GM21825 (cell line): Measurements from ENCODE around the gene ITK.
"Not testable (repeated sequence)": the region's sequence is repeated elsewhere in the genome, so short reads cannot be mapped to it uniquely, and the experiment has no call there.

Source experiments
- ATAC-seq: cut with Tn5 transposase; IDR thresholded peaks from one replicate; pipeline ENCODE4 v1.9.1; 2021; ENCODE audit warnings: mild to moderate bottlenecking, moderate library complexity; ENCODE audit not compliant: unreplicated experiment

The ITK gene

DNA sequence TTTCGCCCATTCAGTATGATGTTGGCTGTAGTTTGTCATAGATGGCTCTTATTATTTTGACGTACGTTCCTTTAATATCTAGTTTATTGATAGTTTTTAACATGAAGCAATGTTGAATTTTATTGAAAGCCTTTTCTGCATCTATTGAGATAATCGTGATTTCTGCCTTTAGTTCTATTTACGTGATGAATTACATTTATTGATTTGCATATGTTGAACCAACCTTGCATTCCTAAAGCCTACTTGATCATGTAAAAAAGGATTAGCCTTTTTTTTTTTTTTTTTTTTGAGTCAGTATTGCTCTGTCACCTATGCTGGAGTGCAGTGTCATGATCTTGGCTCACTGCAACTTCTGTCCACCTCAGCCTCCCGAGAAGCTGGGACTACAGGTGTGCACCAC, 25.1 kb downstream of the ITK start:
- ATAC-seq: no peak

DNA sequence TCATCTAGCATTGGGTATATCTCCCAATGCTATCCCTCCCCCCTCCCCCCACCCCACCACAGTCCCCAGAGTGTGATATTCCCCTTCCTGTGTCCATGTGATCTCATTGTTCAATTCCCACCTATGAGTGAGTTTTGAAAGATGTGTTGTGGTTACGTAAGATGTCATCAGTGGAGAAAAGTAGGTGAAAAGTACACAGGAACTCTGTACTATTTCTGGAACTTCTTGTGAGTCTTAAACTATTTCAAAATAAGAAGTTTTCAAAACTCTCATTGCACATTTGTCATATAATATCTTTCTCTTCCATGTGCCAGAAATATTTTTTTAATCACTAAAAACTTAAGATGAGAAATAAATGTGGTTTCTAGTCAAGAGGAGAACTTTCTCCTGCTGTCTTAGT, 30.0 kb downstream of the ITK start:
- not testable (repeated sequence) for ATAC-seq

DNA sequence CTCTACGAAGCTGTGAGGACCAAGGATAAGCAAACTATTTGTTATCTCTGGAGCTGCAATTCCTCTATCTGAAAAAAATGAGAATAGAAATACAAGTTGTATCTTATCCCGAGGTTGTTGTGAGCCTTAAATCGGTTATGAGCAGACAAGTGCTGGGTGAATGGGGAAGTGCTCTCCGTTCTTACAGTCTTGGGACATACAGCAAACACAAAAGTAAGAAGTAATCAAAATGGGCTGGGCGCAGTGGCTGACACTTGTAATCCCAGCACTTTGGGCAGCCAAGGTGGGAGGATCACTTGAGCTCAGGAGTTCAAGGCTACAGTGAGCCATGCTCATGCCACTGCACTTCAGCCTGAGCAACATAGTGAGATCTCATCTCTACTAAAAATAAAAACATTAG, 31.7 kb downstream of the ITK start:
- ATAC-seq: no peak

DNA sequence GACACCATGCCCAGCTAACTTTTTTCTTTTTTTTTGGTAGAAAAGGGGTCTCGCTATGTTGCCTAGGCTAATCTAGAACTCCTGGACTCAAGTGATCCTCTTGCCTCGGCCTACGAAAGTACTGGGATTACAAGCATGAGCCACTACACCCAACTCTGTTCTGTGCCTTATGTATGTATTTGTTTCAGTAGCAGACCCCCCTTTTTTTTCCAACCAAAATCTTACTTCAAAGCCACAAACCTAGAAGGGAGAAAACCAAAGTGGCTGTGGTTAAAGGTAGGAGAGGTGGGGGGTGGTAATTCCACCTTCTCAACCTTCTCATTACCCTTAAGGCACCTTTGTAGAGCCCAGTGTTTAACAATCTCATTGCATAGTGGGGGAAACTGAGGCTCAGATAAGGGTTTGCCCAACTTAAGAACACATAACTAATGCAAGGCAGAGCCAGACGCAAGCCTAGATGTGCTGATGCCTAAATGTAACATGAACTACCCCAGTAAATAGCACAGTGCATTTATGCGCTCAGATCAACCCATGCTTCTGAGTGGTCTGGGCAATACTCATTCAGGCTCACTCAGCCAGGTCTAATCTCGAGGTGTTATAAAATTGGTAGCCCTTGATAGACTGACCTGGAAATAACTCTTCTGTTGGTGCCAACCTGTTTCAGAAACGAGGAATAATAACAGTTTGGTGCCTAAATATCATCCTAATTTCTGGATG, 33.0 kb downstream of the ITK start:
- no peak for ATAC-seq

DNA sequence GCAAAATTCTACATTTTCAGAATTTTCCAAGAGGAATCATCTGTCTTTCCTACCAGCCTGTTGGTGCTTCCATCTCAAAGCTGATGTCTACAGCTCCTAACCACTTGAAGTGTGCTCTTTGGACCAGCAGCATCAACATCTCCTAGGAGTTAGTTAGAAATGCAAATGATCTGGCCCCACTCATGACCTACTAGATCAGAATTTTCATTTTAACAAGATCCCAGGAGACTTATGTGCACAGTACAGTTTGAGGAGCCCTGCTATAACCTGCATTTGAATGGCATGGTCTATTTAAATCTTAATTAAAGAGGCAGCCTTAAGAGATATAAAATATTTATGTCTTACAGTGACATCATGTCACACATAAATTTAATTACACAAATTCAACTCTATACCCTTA, 33.8 kb downstream of the ITK start:
- ATAC-seq: no peak

DNA sequence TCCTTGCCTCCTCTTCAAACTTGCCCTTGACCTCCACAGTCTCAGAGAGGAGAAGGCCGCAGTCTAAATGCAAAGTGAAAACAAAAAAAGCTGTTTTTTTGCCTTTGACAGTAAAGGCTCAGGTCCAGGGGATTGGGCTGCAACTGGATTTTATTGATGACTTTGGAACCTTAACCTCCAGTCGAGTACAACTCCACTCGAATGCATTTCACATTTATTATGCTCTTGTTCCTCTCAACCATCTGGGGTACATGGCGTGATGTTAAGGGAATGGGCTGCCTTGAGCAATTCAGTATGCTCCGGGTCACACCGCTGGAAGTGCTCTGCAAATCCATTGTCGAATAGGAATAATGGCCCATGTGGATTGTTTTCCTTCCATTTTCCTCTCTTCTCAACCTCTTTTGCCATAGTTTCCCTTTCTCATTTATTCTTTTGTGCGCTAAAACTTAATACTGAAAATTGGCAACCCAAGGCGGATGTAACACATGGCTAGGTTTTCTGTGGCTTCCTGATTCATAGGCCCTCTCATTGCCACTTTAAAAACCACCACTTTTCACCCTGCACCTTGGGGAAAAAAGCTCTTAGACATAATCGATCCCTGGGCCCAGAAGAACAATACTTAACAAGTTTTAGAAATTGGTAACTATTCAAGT, 34.3 kb downstream of the ITK start:
- ATAC-seq: peak; percentile 42

DNA sequence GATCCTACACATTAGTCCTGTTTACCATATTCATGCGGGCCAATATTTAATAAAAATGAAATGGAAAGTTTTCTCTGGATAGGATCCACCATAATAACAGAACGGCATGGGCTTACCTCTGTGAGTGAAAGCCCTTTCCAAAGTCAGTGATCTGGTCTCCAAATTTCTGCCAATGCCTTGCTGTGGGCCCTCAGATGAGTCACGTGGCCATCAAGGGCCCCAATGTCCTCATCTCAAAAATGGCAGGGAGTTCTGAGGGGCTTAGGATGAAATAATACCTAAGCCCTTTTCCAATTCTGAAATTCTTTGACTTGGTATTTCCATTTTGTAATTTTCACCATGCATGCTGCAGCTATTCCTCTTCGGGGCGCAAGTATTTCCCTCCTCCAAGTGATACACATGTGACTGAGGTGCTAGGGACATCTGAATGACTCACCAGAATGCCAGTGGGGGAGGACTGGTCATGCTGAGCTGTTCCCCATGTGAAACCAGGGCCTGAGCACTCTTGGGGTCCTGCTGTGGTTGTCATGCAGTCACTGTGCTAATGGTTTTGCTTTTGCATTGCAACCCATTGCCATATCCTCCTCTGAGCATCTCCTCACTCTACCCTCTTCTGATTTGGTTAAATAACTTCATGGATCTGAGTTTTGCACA, 35.0 kb downstream of the ITK start:
- ATAC-seq: no peak

DNA sequence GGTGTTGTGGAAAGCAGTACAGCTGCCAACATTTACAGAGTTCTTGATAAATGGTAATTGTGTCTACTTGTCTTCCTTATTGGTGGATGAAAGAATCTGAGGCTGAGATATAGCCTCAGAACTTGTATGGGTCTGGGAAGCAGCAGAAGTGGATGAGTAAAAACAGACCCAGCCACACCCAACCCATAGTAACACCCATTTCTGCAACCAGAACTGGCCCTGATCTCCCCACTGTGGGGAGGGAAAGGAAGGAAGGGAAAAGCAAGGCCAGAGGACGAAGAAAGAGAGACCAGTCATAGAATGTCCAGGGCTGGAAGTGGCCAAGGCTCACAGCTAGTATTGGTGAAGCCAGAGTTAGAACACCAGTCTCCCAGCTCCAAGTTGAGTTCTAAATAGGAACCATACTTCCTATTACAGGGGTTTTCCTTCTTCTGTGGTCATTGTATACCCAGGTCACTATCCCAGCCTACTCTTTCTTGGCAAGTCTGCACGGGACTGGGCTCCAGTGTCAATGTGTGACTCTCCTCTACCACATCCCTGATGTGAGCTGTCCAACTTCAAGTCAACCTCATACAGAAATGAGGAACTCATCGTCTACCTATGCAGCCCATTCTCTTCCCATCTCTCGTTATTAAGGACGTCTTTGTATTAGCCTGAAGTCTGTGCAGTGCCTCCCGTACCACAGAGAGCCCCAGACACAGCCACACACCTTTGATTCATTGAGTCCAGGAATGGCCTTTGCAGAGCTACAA, 35.9 kb downstream of the ITK start:
- no peak for ATAC-seq

DNA sequence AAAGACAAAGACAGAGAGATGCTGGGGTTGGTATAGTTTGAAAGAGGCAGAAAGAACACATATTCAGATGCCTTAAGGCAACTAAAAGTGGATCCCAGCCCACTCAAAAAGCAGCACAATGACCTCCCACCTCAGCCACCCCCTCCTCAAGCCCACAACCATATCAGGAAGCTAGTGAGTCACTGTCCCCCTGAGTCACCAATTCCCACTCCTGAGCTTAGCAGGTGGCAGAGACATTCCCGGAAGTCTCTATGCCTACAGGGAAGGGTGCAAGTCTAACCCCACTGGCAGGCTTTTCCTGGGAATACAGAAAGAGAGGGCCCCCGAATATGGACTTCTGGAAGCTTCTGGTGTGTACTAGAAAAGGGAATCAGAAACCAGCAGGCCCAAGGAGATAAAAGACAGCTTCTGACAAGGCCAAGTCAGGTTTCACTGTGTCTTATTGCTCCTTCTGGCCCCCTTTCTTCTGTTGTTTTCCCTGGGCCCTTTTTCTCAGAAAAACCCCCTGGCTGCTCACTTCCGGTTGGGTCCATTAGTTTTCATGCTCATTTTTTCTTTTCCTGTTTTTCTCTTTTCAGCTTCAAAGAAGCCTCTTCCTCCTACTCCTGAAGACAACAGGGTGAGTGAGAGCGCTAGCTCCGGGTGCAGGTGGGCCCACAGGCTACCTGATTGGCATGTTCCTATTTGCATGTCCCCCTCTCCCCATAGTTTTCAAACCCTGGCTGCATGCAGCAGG, 36.8 kb downstream of the ITK start:
- ATAC-seq: no peak

DNA sequence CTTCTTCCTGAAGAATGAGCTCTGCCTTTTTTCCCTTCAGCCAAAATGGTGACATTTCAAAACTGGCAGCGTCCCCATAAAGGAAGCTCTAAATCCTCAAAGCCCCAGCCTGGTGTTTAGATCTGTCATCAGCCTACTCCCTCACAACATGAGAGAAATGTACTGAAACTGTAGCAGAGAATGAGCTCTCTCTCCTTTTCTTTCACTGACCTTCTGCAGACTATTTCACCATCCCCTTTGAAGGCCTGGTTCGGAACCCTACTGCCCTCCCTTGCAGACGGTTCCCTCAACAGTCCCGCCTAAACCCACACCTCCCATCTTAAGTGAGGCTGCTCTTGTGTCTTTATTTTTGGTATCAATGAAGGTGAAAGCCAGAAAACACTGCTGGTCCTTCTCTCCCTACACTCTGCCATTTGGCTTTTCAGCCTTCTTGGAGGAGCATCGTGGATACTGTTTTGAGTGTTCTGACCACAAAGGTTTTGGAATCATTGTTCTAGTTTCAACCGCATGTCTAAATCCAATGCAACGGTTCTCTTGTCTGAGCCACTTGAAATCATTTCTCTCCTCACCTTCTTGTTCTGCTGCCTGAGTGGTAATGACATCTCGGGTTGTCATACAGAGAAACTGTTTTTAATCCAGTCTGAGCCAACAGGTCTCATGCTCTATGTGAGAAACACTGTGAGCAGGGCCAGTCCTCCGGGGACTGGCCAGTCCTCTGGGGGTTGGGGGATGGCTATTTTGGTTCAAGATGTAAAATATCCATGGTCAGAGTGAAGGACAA, 39.0 kb downstream of the ITK start:
- peak; percentile 39 for ATAC-seq

DNA sequence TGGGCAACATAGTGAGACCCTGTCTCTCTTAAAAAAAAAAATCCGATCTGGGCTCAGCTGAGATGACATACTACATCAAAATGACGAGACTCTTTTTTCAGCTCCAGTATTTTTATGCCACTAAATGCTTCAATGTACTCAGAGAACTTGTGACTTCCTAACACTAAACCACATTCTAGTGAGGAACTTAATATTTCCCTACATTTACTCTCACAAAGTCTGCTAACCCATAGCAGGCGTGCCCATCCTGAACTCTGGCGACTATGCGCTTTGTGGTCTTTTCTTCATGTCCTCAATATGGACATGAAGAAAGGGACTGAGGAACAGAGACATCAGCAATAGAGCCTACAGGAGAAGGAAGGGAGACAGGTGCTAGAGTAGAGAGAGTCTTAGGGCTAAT, 41.3 kb downstream of the ITK start:
- ATAC-seq: no peak

DNA sequence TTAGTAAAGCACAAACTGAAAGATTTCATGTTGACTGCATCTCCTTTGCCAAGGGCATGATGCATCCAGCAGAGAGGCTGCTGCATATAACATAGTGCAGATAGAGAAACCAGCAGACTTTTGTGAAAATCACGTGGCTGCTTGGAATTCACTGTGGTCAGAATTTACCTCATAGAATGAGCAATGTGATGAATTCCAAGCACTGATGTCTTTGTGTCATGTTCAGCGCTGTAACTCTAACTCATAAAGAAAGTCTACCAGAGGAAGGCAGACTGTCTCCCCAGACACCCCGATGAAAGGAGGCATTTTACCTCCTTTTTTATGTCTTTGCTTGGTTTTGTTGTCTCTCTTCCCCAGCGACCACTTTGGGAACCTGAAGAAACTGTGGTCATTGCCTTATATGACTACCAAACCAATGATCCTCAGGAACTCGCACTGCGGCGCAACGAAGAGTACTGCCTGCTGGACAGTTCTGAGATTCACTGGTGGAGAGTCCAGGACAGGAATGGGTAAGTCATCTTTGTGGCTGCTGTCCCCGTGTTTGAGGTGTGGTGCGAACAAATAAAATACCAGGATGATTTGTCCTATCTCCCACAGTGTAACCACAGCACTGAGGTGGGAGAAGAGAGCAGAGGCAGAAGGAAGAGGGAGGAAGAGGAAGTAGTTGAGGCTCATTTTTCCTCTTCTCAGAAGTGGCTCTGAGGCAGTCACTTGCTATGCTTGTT, 42.0 kb downstream of the ITK start:
- ATAC-seq: no peak

DNA sequence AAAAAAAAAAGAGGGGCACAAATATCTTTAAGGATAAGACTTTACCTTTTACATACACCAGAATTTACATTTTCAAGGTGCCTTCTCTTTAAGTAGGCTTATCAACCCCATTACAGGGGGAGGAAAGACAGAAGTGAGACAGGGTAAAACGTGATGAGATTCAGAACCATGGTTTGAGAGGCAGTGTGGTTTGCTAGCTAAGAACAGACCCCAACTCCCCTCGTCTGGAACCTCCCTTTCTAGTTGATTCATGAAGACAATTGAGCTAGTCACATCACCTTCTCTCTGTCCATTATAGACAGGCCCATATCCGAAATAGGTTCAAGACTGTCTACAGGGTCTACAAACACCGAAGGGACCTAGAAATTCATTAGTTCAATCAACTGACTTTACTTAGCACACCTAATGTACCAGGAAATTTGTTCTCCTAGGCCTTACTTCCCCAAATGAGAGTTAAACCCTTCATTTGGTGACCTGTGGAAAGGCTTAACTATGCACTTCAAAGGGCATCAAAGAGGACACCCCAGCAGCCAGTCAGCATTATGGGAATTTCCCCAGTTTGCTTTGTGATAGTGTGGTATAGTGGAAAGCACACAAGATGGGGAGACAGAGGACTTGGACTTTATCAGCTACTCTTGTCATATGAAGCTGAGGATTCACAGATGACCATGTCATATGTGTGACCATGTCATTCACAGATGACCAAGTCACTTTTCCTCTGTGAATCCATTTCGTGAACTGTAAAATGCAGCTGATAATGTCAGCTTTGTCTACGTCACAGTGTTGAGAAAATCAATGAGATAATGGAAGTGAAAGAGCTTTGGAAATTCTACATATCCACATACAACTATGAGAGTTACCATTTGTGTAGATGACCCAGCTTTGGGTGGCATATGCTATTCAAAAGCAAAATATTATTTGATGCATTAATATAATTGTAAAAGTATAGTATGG, 45.1 kb downstream of the ITK start:
- no peak for ATAC-seq

DNA sequence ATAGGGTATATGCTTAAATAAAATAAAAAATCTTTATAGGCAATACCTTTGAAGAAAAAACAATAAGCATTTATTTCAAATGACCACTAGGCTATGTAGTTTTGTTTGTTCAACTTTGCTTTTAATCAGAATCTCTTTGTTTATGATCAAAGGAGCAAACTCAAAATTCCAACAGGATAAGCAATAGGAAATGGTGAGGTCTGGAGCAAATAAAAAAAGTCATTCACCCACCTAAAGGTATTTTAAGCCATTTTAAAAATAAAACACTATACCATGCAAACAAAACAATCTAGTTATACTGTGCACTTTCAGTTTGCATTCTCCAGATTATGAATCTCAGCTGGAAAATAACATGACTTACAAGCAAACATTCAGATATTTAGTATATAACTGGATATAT, 50.0 kb downstream of the ITK start:
- no peak for ATAC-seq

DNA sequence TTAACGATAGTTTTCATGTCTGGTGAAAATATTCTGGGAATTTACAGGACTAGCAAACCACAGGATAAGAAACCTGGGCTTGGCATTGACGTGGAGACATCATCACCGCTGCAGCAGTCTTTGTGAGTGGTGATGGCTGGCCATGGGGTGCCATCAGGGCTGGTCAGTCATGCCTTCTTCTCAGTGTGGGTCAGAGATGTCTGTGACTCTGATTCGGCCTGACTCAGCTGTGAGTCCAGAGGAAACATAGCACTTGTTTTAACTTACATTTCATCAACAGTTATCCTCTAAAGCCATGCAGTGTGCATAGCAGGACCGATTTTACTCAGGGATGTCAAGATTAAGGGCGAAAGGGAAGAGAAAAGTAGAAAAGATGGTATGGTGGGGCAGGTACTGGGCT, 52.1 kb downstream of the ITK start:
- ATAC-seq: no peak

DNA sequence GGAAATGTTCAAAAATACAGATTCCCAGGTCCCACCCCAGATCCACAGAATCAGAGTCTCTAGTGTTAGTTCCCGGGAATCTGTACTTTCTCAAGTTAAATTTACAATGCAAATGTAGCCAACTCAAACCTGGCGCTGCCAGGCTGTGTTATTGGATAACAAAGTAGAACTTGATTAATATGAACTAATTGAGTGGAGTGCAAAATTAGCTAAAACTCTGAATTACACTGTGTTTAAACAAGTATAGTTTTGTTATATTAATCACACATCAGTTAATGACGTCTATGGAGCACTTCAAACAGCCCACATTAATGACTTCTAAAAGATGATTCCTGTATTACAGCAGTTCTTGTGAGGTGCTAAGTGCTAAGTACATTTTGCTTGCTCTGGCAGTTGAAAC, 52.9 kb downstream of the ITK start:
- no peak for ATAC-seq

DNA sequence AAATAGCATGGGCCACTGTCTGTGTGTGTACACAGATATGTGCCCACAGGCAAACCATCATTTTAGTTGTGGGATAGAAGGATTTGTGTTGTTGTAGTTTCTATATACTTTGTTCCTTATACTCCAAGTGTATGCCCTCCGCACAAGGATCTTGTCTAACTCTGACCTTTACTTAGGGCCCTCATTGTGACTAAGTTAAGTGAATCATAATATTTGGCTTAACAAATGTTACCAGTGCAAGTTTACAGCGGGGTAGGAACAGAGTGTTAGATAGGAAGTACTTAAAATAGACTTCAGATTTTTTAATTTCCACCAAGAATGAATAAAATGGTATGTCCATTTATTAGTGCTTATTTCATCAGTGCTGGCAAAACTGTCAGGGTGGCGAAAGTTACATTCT, 55.8 kb downstream of the ITK start:
- ATAC-seq: no peak

DNA sequence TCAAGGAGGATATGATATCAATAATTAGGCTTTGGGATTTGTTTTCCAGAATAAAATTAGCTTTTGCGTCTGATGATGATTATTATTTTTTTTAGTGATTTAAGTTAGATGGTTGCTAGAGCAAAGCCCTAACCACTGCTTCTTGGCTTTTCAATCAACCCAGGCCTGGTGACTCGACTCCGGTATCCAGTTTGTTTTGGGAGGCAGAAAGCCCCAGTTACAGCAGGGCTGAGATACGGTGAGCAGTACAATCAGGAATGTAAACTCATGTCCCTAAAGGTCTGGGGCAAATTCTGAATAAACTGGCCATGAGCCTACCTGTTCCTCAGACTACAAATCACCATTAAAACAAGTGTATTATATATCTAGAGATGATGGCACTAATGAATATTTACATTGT, 60.8 kb downstream of the ITK start:
- no peak for ATAC-seq
